ENCODE results near the gene ATP8A1. TPM values are rescaled to one million over a fixed set of nuclear protein-coding genes. Genes with fewer than 3 reads are reported as not detected.

Gene ATP8A1
- total and polyA plus RNA-seq, 12 donors: 3.4 to 27.9 (median 17.5) TPM

GRCh38 chr4:42391355-42391664 lies 265.6 kb downstream of the ATP8A1 start:
- Histone ChIP-seq H3K9me3 (no peaks in the 10 kb centered on the region), H3K36me3 (no peaks in the 10 kb centered on the region), H3K4me1 (peaks cover 0 to 5% (median 0%) of the 10 kb centered on the region in 9 donors), H3K27ac (peak overlapping the region in 1 of 10 donors; percentile 22), H3K27me3 (peaks cover 0 to 19% (median 7%) of the 10 kb centered on the region in 7 donors), H3K4me3 (no peak overlapping the region)
- no peak for TF ChIP-seq CTCF (IDR thresholded peaks at IDR 0.05)
- no peak for ATAC-seq
- WGBS, 2 donors: 85 to 86% methylated on average over 2 of the region's 2 CpGs
- intact Hi-C loops (cut with DNase I): loop anchor here in 1 of 10 donors (10.0 kb wide), 1 partner anchor 113 kb away; no protein-coding TSS in a partner anchor
- DNase-seq: no peak

- H3K4me3 ChIP-seq: no peak overlapping the region
- no peaks in the 10 kb centered on the region for H3K36me3 ChIP-seq
- ATAC-seq: no peak
- no peak for TF ChIP-seq CTCF (IDR thresholded peaks at IDR 0.05)
- H3K27ac ChIP-seq: no peak overlapping the region
- H3K27me3 ChIP-seq: peaks cover 0 to 13% (median 6%) of the 10 kb centered on the region in 7 donors
- intact Hi-C loops (cut with DNase I): loop anchor here in 1 of 10 donors (10.0 kb wide), 1 partner anchor 114 kb away; no protein-coding TSS in a partner anchor
- no peaks in the 10 kb centered on the region for H3K9me3 ChIP-seq
- H3K4me1 ChIP-seq: peaks cover 0 to 4% (median 0%) of the 10 kb centered on the region in 9 donors
- DNase-seq: no peak
- WGBS, 2 donors: 67 to 78% methylated on average over 10 of the region's 10 CpGs
Observed at GRCh38 chr4:42390622-42391354, 266.1 kb downstream of the ATP8A1 start.

- intact Hi-C loops (cut with DNase I): no loop called here
- TF ChIP-seq CTCF (IDR thresholded peaks at IDR 0.05): no peak
- DNase-seq (no peak), ATAC-seq (no peak)
- H3K4me1 ChIP-seq: no peaks in the 10 kb centered on the region
- H3K4me3 ChIP-seq: no peak overlapping the region
- no peaks in the 10 kb centered on the region for H3K9me3 ChIP-seq
- no peak overlapping the region for H3K27ac ChIP-seq
- WGBS, 2 donors: 97 to 100% methylated on average over 1 of the region's 1 CpG
- no peaks in the 10 kb centered on the region for H3K36me3 ChIP-seq
- H3K27me3 ChIP-seq: peaks cover 0 to 11% (median 0%) of the 10 kb centered on the region in 7 donors
Observed at GRCh38 chr4:42385516-42385915, 271.4 kb downstream of the ATP8A1 start.

- Histone ChIP-seq H3K9me3 (no peaks in the 10 kb centered on the region), H3K4me3 (no peak overlapping the region), H3K27me3 (peaks cover 0 to 11% (median 0%) of the 10 kb centered on the region in 7 donors), H3K36me3 (no peaks in the 10 kb centered on the region), H3K27ac (no peak overlapping the region), H3K4me1 (no peaks in the 10 kb centered on the region)
- no peak for ATAC-seq
- DNase-seq: no peak
- TF ChIP-seq CTCF (IDR thresholded peaks at IDR 0.05): no peak
- intact Hi-C loops (cut with DNase I): no loop called here
- WGBS, 2 donors: 96 to 97% methylated on average over 2 of the region's 2 CpGs
Observed at GRCh38 chr4:42381666-42382065, 275.2 kb downstream of the ATP8A1 start.
